Natural killer cell (primary cell): ENCODE data around the gene VWA8. TPM values are rescaled to one million over a fixed set of nuclear protein-coding genes. Genes with fewer than 3 reads are reported as not detected.

Experiments
- ATAC-seq, 3 donors: fragments of 150-1000 bp in 2 of 3; fragments of 200-7000 bp in 1 of 3; cut with Tn5 transposase; 1 replicate in 1 of 3; 2 replicates in 2 of 3; pipeline ENCODE4 v1.10.0; 2021; ENCODE audit warnings: mild to moderate bottlenecking in 2 of 3, moderate library complexity in 2 of 3
- DNase-seq, 2 donors: peaks; one replicate each; pipeline versions ENCODE4 v3.0.0 to v3.0.0-alpha.2; 2013 to 2021; ENCODE audit warnings: mixed read lengths in 1 of 2
- H3K27ac ChIP-seq: one replicate; pipeline ENCODE4 v1.5.1; 2013; ENCODE audit warnings: mild to moderate bottlenecking, low read length
- H3K27me3 ChIP-seq: one replicate; pipeline ENCODE4 v1.6.1; 2013; ENCODE audit warnings: low read length; ENCODE audit not compliant: control insufficient read depth, insufficient read depth
- H3K36me3 ChIP-seq: one replicate; pipeline ENCODE4 v1.6.1; 2013; ENCODE audit warnings: low read length; ENCODE audit not compliant: control insufficient read depth, insufficient read depth
- H3K4me1 ChIP-seq: one replicate; pipeline ENCODE4 v1.6.1; 2013; ENCODE audit warnings: low read length; ENCODE audit not compliant: control insufficient read depth, insufficient read depth
- H3K4me3 ChIP-seq: one replicate; pipeline ENCODE4 v1.5.1; 2013; ENCODE audit warnings: low read length
- H3K9me3 ChIP-seq: one replicate; pipeline ENCODE4 v1.6.1; 2013; ENCODE audit warnings: low read length; ENCODE audit not compliant: control insufficient read depth, insufficient read depth
- H3K27ac Mint-ChIP-seq, 2 donors: one replicate each; pipeline ENCODE4 v1.8.0; 2022; ENCODE audit warnings: mild to moderate bottlenecking in 2 of 2, mixed read lengths in 2 of 2, moderate library complexity in 1 of 2
- H3K27me3 Mint-ChIP-seq, 2 donors: one replicate each; pipeline ENCODE4 v1.8.0; 2022; ENCODE audit warnings: low read depth in 2 of 2, mixed read lengths in 2 of 2
- H3K36me3 Mint-ChIP-seq: one replicate; pipeline ENCODE4 v1.8.0; 2022; ENCODE audit warnings: mixed read lengths
- H3K4me1 Mint-ChIP-seq, 2 donors: one replicate each; pipeline ENCODE4 v1.8.0; 2022; ENCODE audit warnings: mixed read lengths in 2 of 2
- H3K4me3 Mint-ChIP-seq: one replicate; pipeline ENCODE4 v1.8.0; 2022; ENCODE audit warnings: mild to moderate bottlenecking, moderate library complexity, mixed read lengths
- H3K9me3 Mint-ChIP-seq, 2 donors: one replicate each; pipeline ENCODE4 v1.8.0; 2022; ENCODE audit warnings: mixed read lengths in 2 of 2
- WGBS: methylation state at CpG from one replicate; pipeline ENCODE4 v1.1.7; 2013; ENCODE audit warnings: missing lambda C conversion rate; ENCODE audit not compliant: insufficient coverage; 5-methylcytosine and 5-hydroxymethylcytosine counted together
- intact Hi-C: fragments of 100-400 bp; cut with micrococcal nuclease; formaldehyde crosslinking; loops from one replicate; pipeline ENCODE4 v1.14.2; 2022
- total RNA-seq, 4 donors: library from RNA; stranded (reverse); fragments of 120-200 nt in 1 of 4; gene quantifications; one replicate each; pipeline versions ENCODE4 v1.2.3 to v1.2.4, GENCODE V29; 2013 to 2022
- TF ChIP-seq, protein P1 (sequence below): fragments of 200-600 bp; IDR thresholded peaks from one replicate; pipeline ENCODE4 v1.8.0; 2022; ENCODE audit warnings: antibody characterized with exemption

Gene VWA8
- total RNA-seq, 3 donors from 2014 or later (not counting 1 experiment from before 2014, with no cell fraction given) = 21.9 to 27.5 (median 22.6) TPM

GRCh38 chr13:41668130-41668757 is 292.7 kb downstream of the VWA8 start:
- peak in 1 of 2 donors; percentile 71 for DNase-seq
- Histone ChIP-seq H3K9me3 (no peaks in the 10 kb centered on the region), H3K4me3 (no peak overlapping the region), H3K27ac (no peak overlapping the region), H3K27me3 (no peaks in the 10 kb centered on the region), H3K36me3 (peaks cover 10% of the 10 kb centered on the region), H3K4me1 (no peaks in the 10 kb centered on the region)
- TF ChIP-seq, protein P1, sequence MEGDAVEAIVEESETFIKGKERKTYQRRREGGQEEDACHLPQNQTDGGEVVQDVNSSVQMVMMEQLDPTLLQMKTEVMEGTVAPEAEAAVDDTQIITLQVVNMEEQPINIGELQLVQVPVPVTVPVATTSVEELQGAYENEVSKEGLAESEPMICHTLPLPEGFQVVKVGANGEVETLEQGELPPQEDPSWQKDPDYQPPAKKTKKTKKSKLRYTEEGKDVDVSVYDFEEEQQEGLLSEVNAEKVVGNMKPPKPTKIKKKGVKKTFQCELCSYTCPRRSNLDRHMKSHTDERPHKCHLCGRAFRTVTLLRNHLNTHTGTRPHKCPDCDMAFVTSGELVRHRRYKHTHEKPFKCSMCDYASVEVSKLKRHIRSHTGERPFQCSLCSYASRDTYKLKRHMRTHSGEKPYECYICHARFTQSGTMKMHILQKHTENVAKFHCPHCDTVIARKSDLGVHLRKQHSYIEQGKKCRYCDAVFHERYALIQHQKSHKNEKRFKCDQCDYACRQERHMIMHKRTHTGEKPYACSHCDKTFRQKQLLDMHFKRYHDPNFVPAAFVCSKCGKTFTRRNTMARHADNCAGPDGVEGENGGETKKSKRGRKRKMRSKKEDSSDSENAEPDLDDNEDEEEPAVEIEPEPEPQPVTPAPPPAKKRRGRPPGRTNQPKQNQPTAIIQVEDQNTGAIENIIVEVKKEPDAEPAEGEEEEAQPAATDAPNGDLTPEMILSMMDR = peak; percentile 73
- intact Hi-C loops = loop anchor here (1.0 kb wide), 1 partner anchor 442 kb away; no protein-coding TSS in a partner anchor
- H3K9me3 Mint-ChIP-seq = no peaks in the 10 kb centered on the region
- H3K36me3 Mint-ChIP-seq = no peaks in the 10 kb centered on the region
- H3K4me1 Mint-ChIP-seq = no peaks in the 10 kb centered on the region
- H3K27ac Mint-ChIP-seq = no peak overlapping the region
- H3K4me3 Mint-ChIP-seq = no peak overlapping the region
- no peaks in the 10 kb centered on the region for H3K27me3 Mint-ChIP-seq
- WGBS = 25% methylated on average over 1 of the region's 1 CpG
- ATAC-seq = peak; percentile 75 to 83 (median 80)

GRCh38 chr13:41666644-41667043 is 294.3 kb downstream of the VWA8 start:
- intact Hi-C loops = no loop called here
- Histone ChIP-seq H3K4me1 (no peaks in the 10 kb centered on the region), H3K36me3 (peaks cover 10% of the 10 kb centered on the region), H3K4me3 (no peak overlapping the region), H3K9me3 (no peaks in the 10 kb centered on the region), H3K27me3 (no peaks in the 10 kb centered on the region), H3K27ac (no peak overlapping the region)
- no peak for DNase-seq
- Mint-ChIP-seq H3K9me3 (no peaks in the 10 kb centered on the region), H3K4me1 (no peaks in the 10 kb centered on the region), H3K36me3 (no peaks in the 10 kb centered on the region), H3K4me3 (no peak overlapping the region), H3K27ac (no peak overlapping the region), H3K27me3 (no peaks in the 10 kb centered on the region)
- TF ChIP-seq, protein P1 = no peak
- WGBS = 92% methylated on average over 4 of the region's 4 CpGs
- ATAC-seq = no peak

- no peaks in the 10 kb centered on the region for H3K27me3 ChIP-seq
- H3K36me3 ChIP-seq = peaks cover 3% of the 10 kb centered on the region
- TF ChIP-seq, protein P1 = no peak
- Mint-ChIP-seq H3K36me3 (no peaks in the 10 kb centered on the region), H3K4me1 (no peaks in the 10 kb centered on the region), H3K9me3 (no peaks in the 10 kb centered on the region), H3K4me3 (no peak overlapping the region), H3K27me3 (no peaks in the 10 kb centered on the region), H3K27ac (no peak overlapping the region)
- WGBS = 93% methylated on average over 2 of the region's 2 CpGs
- no peak for DNase-seq
- intact Hi-C loops = no loop called here
- no peak overlapping the region for H3K4me3 ChIP-seq
- no peaks in the 10 kb centered on the region for H3K9me3 ChIP-seq
- H3K27ac ChIP-seq = no peak overlapping the region
- no peaks in the 10 kb centered on the region for H3K4me1 ChIP-seq
- ATAC-seq = no peak
Observed at GRCh38 chr13:41660411-41660810, 300.5 kb downstream of the VWA8 start.
